Islet precursor cell (in vitro differentiated cells): ENCODE measurements around the gene CMYA5.
"Not testable (repeated sequence)": the region's sequence is repeated elsewhere in the genome, so short reads cannot be mapped to it uniquely, and the experiment has no call there.

Experiments
- DNase-seq: peaks from one replicate; pipeline ENCODE4 v3.0.0-alpha.2; 2018

CMYA5 gene

DNA sequence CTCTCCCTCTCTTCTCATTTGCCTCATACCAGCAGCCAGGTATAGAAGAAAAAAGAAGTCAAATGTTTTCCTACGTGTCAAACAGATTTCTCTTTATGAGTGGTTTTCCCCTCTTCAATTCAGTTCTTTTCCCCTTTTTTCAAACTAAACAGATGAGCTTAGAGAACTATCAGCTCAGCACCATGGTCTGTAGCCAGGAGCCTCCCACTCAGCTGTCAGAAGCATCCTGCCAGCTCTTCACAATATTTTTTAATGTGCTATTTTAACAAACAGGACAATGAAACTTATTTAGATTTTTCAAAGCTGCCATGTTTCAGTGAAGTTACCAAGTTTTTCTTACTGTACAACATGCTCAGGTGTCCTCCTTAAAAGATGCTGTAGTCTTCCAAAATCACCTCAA is 63.5 kb downstream of the CMYA5 start:
- DNase-seq, result no peak

DNA sequence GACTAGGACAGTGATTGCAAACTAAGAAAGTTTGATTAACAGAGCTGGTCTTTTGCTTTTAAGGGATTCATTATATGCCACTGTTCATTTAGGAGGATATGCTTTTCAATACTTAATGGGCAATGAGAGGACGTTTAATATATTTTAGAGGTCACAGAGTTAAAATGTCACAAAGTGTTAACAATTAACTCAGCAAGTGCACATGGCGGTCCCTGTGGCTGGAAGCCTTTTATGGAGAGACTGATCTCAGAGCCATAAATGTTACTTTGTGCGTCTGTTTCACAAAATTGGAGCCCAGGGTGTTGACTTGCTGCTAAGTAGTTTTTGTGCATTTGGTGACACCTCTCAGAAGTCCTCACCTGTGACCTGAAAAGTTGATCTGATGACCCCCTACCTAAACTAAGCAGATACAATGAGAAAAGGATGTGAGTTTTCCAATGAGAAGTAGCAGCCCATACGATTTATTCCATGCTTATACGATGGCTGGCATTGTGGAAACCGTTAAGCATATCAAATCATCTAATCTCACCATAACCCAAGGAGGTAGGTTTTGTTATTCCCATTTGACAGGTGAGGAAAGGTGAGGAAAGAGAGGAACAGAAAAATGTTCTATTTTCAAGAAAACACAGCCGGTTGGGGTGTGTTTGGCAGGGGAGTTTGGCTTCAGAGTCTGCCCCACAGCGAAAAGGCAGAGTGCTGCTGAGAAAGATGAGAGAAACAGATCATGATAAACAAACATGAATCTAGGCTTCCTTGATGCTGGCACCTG is 64.4 kb downstream of the CMYA5 start:
- DNase-seq, result no peak

DNA sequence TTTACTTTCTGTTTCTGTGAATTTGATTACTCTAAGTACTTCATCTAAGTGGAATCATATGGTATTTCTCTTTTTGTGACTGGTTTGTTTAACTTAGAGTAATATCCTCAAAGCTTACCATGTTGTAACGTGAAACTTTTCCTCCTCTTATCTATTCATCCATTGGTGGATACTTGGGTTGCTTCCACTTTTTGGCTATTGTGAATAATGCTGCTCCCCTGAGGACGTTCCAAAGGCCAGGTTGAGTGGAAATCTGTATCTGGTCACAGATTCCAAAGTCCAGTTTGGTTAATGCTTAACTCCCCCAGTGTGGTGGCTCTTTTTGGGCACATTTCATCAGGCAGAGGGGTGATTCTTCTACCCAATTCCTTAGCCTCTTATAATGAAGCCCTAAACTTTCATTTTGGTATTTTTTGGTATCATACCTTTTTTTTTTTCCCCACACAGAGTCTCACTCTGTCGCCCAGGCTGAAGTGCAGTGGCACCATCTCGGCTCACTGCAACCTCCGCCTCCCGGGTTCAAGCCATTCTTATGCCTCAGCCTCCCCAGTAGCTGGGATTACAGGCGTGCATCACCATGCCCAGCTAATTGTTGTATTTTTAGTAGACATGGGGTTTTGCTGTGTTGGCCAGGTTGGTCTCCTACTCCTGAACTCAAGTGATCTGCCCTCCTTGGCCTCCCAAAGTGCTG is 65.4 kb downstream of the CMYA5 start:
- no peak for DNase-seq

DNA sequence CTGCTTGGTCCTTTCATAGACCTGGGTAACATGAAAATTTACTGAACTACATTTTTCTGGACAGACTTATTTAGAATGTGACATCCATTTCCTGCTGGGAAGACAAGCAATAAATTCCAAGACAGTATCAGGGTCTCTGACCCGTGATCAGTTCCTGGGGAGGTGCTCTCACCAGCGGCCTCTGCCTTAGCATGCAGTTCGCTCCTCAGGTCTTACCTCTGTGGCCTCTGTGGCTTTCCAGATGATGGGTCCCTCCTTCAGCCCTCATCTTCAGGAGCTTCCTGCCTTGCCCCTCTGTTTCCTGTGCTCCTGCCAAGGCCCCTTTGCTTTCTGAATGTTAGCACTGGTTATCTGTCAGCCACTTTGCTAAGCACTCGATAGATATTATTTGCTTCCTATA is 66.4 kb downstream of the CMYA5 start:
- no peak for DNase-seq

GRCh38 chr5:79759436-79759835 is 69.8 kb downstream of the CMYA5 start:
- DNase-seq, result no peak

DNA sequence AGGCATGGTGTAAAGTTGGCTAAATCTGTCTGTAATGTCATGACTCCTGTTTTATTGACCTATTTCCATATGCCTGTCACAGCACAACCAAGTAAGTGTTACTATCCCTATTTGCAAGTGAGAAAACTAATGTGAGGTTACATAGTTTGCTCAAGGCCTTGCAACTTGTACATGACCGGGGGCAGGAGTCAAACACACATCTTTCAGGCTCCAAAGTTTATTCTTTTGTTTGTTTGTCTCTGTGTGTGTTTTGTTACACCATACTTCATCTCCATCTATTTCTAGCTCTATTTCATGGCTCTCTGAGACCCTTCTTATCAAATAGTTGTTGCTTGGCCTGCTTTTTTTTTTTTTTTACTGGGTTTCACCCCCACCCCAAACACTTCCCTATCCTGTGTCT is 70.2 kb downstream of the CMYA5 start:
- DNase-seq, result no peak

DNA sequence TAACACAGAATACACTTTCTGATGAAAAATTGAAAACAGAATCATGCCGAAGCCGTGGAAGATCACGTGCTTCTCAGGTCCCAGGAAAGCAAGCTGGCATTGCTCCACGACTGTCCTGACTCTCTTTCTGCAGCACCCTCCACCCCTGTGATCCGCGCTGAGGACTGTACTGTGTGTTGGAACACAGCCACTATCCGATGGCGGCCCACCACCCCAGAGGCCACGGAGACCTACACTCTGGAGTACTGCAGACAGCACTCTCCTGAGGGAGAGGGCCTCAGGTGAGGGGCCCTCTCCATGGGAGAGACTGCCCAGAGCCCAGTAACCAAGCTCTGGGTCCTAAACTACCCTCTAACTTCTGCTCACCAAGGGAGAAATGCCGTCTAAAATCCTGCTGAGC is 73.3 kb downstream of the CMYA5 start:
- DNase-seq, result no peak

GRCh38 chr5:79764147-79764546 is 74.5 kb downstream of the CMYA5 start:
- DNase-seq, result not testable (repeated sequence)

- peak; percentile 70 for DNase-seq
These were observed 81.8 kb downstream of the CMYA5 start for GRCh38 chr5:79771387-79771786.

DNA sequence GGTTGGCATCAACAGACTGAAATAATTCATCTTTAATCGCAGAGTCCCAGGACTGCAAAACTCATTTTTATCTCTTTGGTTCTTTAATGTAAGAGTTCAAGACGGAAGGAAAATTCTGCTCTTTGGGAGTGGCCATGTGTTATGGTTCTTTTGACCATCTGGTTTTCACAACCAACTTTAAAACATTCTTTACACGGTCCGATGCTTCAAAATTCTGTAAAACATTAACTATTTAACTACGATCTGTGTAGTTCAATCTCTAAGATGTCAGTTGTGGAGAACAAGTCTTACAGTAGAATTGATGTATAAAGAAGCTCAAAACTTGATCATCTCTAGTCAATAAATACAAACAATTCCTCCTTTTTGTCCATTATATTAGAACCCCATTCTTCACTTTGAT is 83.0 kb downstream of the CMYA5 start:
- DNase-seq, result no peak

- no peak for DNase-seq
These were observed 84.0 kb downstream of the CMYA5 start for GRCh38 chr5:79773612-79774011.

DNA sequence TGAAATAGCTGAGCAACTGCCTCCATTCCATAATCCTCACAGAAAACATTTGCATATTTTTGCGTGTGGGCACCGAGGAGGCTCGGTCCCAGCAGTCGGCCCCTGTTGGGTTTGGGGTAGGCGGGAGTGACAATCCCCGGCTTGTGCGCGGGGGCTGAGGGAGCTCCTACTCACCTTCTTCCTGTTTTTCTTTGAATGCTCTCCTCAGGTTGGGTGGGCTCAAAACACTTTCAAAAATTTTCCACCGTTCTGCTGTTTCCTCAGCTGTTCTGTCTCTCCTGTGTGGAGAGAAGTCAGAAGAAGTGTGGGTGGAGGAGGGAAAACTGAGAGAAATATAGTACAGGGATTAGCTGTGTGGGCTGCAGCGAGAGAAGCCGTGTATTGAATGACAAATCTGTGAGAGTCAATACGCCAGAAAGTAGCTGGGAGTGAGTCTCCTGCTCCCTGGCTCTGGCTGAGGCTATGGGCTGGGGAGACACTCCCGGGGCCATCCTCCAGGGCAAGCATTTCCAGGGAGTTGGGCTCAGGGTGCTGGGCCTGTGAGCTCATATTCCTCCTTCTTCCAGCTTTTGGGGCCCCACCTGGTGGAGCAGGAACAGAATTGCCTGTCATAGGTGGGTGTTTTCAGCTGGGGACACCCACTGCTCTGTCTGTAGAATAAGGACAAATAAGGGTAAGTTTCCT is 84.7 kb downstream of the CMYA5 start:
- peak; percentile 84 for DNase-seq

- DNase-seq, result no peak
These were observed 85.2 kb downstream of the CMYA5 start for GRCh38 chr5:79774855-79775237.

- not testable (repeated sequence) for DNase-seq
These were observed 95.1 kb downstream of the CMYA5 start for GRCh38 chr5:79784741-79785140.

DNA sequence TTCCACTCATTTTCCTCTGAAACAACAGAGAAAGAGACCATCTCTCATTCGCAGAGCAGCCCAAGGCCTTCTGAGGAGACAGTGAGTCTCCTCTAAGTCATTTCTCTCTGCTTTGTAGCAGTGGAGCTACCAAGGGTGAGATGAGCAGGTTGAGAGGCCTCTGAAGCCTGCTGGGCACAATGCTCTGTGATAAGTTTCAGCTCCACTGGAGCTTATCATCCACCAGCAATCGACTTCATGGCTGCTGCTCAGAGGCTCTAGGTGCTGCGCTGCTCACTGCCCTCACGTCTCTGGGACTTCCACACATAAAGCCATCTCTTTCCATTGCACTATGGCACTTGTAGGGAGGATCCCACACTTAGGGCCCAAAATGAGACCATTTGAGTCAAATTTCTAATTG is 96.3 kb downstream of the CMYA5 start:
- no peak for DNase-seq

DNA sequence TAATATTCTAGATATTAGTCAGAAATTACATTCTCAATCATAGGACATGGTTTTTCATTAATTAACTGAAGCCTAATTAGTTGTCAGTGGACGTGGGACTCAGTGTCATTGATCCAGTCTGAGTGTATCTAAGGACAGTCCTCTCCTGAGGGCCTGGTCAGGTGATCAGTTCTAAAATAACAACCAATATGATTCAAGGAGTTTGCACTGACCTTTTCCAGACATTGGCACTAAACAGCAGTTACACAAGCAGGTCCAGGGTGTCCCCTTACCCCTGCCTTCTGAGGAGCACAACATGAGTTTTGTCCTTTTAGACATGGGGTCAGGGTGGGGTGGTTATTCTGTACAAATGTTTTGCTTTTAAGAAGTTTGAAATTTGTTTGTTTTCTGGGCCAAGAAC is 97.8 kb downstream of the CMYA5 start:
- DNase-seq, result no peak

- no peak for DNase-seq
These were observed 102.2 kb downstream of the CMYA5 start for GRCh38 chr5:79791843-79792242.

DNA sequence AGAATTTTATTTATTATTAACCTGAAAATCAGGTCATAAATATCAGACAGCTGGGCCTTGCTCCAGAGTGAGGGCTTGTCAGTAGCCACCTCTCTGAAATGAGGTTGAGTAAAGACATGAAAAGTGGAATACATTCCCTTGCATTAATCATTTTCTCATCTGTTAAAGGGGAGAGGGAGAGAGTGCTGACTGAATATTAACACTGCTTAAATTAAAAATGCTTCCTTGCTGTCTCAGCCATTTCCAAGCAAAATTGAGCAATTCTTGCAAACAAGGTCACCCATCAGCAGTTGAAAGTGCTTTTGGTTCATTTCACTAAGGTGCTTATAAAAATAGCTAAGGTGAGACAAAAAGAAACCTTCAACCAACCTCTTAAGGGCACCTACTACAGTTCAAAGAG is 102.8 kb downstream of the CMYA5 start:
- DNase-seq, result no peak

- DNase-seq, result no peak
These were observed 103.7 kb downstream of the CMYA5 start for GRCh38 chr5:79793304-79793703.

GRCh38 chr5:79793722-79794121 is 104.1 kb downstream of the CMYA5 start:
- DNase-seq, result no peak

DNA sequence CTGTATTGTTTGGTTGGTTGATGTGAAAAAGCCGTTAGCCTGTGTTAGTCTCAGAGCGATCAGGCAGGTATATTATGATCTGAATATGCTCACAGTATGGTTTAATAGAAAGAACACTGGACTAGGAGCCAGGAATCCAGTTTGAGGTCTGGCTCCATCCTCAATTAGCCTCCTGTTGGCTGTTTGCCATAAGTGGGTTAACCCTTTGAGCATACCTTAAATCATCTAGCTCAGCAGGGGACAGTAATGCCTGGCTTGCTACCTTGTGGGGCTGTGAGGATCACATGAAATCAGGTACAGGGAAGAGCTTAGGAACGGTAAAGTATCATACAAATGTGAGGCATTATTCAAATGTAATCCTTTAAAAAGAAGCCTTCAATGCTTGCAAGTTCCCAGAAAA is 104.7 kb downstream of the CMYA5 start:
- DNase-seq, result no peak

GRCh38 chr5:79795764-79796398 is 106.2 kb downstream of the CMYA5 start:
- no peak for DNase-seq

DNA sequence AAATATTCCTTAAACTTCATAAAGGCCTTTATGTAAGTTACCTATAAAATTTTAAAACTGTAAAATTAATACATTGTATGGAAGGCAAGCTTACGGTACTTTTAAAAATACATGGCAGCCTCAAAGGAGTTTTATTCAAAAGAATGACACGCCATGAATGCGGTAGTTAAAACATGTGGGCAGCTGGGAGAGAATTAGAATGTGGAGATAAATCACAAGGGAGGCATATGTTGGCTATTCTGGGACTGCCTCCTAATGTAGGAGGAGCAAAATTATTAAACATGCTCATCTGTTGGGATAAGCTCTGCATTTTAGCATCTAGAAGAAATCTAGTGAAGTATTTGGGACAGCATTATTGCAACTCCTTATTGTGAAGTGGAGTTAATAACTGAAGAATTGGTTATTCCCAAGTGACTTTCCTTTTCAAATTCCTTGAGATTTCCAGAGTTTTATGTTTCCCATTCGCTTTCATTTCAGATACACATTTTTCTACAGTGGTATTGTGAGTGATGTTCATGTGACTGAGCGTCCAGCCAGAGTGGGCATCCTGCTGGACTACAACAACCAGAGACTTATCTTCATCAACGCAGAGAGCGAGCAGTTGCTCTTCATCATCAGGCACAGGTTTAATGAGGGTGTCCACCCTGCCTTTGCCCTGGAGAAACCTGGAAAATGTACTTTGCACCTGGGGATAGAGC is 109.4 kb downstream of the CMYA5 start:
- no peak for DNase-seq
